GM23338 (cell line): ENCODE data around the gene CDCA7.
"Not testable (repeated sequence)": the region's sequence is repeated elsewhere in the genome, so short reads cannot be mapped to it uniquely, and the experiment has no call there.

Experiments
- CREB1 ChIP-seq: fragments of 250-450 bp; sonication (Bioruptor Pico); IDR thresholded peaks from 2 replicates; pipeline ENCODE4 v1.5.0; 2020; ENCODE audit warnings: low read depth, mild to moderate bottlenecking, moderate library complexity
- EZH2 ChIP-seq: fragments of 200-600 bp; sonication (generic); IDR thresholded peaks from one replicate; pipeline ENCODE4 v1.8.0; 2017; ENCODE audit warnings: antibody characterized with exemption, mild to moderate bottlenecking, low read depth; ENCODE audit not compliant: unreplicated experiment
- EZH2phosphoT487 ChIP-seq: fragments of 200-600 bp; sonication (generic); IDR thresholded peaks from one replicate; pipeline ENCODE4 v1.8.1; 2018; ENCODE audit warnings: antibody characterized with exemption; ENCODE audit not compliant: unreplicated experiment
- NANOG ChIP-seq: IDR thresholded peaks from 2 replicates; pipeline ENCODE4 v1.6.1; 2016; ENCODE audit warnings: antibody characterized with exemption, borderline replicate concordance
- POLR2AphosphoS5 ChIP-seq: IDR thresholded peaks from 2 replicates; pipeline ENCODE4 v1.6.1; 2016; ENCODE audit warnings: antibody characterized with exemption, low read depth
- STAT1 ChIP-seq: IDR thresholded peaks from one replicate; pipeline ENCODE4 v1.6.1; 2016; ENCODE audit warnings: antibody characterized with exemption; ENCODE audit not compliant: unreplicated experiment
- TF ChIP-seq, protein P1 (sequence below), 2 experiments: fragments of 200-600 bp in 1 of 2; sonication (generic) in 1 of 2; conservative IDR thresholded peaks; 2 replicates each; pipeline versions ENCODE4 v1.5.1 to v1.6.1; 2016 to 2017; ENCODE audit warnings: antibody characterized with exemption in 2 of 2, low read depth in 2 of 2, mild to moderate bottlenecking in 2 of 2, moderate library complexity in 1 of 2
- TF ChIP-seq, protein P2 (sequence below): IDR thresholded peaks from one replicate; pipeline ENCODE4 v1.6.1; 2018; ENCODE audit warnings: antibody characterized with exemption; ENCODE audit not compliant: unreplicated experiment

DNA sequence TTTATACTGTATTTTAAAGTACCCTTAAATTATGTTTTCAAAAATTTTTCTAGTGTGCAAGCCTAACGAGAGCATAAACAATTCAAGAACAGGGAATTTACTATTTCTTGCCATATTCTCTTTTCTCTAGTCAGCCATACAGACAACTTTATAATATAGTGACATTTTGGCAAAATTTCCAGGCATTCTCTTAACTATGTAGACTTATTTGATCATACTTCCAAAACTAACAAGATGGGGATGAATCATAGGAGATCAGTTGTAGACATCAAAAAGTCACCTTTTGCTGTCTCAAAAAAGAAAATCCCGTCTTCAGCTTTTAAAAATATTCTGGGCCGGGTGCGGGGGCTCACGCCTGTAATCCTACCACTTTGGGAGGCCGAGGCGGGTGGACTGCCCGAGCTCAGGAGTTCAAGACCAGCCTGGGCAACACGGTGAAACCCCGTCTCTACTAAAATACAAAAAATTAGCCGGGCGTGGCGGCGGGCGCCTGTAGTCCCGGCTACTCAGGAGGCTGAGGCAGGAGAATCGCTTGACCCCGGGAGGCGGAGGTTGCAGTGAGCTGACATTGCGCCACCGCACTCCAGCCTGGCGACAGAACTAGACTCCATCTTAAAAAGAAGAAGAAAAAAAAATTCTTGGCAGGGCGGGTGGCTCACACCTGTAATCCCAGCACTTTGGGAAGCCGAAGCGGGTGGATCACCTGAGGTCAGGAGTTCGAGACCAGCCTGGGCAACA lies 61.9 kb downstream of the CDCA7 start:
- TF ChIP-seq, protein P1, sequence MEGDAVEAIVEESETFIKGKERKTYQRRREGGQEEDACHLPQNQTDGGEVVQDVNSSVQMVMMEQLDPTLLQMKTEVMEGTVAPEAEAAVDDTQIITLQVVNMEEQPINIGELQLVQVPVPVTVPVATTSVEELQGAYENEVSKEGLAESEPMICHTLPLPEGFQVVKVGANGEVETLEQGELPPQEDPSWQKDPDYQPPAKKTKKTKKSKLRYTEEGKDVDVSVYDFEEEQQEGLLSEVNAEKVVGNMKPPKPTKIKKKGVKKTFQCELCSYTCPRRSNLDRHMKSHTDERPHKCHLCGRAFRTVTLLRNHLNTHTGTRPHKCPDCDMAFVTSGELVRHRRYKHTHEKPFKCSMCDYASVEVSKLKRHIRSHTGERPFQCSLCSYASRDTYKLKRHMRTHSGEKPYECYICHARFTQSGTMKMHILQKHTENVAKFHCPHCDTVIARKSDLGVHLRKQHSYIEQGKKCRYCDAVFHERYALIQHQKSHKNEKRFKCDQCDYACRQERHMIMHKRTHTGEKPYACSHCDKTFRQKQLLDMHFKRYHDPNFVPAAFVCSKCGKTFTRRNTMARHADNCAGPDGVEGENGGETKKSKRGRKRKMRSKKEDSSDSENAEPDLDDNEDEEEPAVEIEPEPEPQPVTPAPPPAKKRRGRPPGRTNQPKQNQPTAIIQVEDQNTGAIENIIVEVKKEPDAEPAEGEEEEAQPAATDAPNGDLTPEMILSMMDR (conservative IDR thresholded peaks at IDR 0.05; ENCODE audit: low read depth in 2 of 2): not testable (repeated sequence)
- TF ChIP-seq NANOG; EZH2; CREB1 (CRISPR knock-in tag); EZH2phosphoT487; POLR2AphosphoS5; STAT1: not testable (repeated sequence)
- TF ChIP-seq, protein P2, sequence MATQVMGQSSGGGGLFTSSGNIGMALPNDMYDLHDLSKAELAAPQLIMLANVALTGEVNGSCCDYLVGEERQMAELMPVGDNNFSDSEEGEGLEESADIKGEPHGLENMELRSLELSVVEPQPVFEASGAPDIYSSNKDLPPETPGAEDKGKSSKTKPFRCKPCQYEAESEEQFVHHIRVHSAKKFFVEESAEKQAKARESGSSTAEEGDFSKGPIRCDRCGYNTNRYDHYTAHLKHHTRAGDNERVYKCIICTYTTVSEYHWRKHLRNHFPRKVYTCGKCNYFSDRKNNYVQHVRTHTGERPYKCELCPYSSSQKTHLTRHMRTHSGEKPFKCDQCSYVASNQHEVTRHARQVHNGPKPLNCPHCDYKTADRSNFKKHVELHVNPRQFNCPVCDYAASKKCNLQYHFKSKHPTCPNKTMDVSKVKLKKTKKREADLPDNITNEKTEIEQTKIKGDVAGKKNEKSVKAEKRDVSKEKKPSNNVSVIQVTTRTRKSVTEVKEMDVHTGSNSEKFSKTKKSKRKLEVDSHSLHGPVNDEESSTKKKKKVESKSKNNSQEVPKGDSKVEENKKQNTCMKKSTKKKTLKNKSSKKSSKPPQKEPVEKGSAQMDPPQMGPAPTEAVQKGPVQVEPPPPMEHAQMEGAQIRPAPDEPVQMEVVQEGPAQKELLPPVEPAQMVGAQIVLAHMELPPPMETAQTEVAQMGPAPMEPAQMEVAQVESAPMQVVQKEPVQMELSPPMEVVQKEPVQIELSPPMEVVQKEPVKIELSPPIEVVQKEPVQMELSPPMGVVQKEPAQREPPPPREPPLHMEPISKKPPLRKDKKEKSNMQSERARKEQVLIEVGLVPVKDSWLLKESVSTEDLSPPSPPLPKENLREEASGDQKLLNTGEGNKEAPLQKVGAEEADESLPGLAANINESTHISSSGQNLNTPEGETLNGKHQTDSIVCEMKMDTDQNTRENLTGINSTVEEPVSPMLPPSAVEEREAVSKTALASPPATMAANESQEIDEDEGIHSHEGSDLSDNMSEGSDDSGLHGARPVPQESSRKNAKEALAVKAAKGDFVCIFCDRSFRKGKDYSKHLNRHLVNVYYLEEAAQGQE: not testable (repeated sequence)
